GM12872 (cell line): ENCODE data around the gene POLD4.

Experiments used
- CTCF ChIP-seq: IDR thresholded peaks from 3 replicates; pipeline ENCODE4 v1.5.1; 2011; ENCODE audit warnings: low read depth, mild to moderate bottlenecking, low read length, moderate library complexity; ENCODE audit not compliant: insufficient read depth

Gene POLD4

DNA sequence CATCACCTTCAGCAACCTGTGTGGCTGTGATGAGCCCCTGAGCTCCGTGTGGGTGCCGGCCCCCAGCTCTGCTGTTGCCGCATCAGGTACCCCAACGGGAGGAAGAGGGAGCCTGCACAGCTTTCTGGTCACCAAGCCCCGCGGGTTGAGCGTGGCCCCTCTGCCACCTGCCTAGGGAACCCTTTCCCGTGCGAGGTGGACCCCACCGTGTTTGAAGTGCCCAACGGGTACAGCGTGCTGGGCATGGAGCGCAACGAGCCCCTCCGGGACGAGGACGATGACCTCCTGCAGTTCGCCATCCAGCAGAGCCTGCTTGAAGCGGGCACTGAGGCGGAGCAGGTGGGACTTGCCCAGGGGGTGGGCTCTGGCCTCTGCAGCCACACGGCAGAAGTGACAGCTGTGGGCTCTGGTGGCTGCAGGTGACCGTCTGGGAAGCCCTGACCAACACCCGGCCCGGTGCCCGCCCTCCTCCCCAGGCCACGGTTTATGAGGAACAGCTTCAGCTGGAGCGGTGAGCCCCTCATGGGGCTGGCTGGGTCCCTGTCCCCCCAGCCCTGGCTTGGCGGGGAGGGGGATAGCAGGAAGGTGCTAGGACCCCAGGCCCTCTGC lies 51.9 kb downstream of the POLD4 start:
- TF ChIP-seq CTCF, result no peak
